Dendritic cell treated with granulocyte-macrophage colony-stimulating factor and Interleukin-4, amounts not matched to agents 40 ng/mL and 50 ng/mL, for 4 days (primary cell): ENCODE results near the gene C19orf85.
"Not testable (repeated sequence)": the region's sequence is repeated elsewhere in the genome, so short reads cannot be mapped to it uniquely, and the experiment has no call there.

Source experiments
- H3K27ac Mint-ChIP-seq: one replicate; pipeline ENCODE4 v1.8.0; 2022; ENCODE audit warnings: mild to moderate bottlenecking, mixed read lengths
- H3K27me3 Mint-ChIP-seq: one replicate; pipeline ENCODE4 v1.8.0; 2022; ENCODE audit warnings: mild to moderate bottlenecking, mixed read lengths
- H3K36me3 Mint-ChIP-seq: one replicate; pipeline ENCODE4 v1.8.0; 2022; ENCODE audit warnings: low read depth, mixed read lengths
- H3K4me1 Mint-ChIP-seq: one replicate; pipeline ENCODE4 v1.8.0; 2022; ENCODE audit warnings: low read depth, mixed read lengths
- H3K4me3 Mint-ChIP-seq: one replicate; pipeline ENCODE4 v1.8.0; 2022; ENCODE audit warnings: mild to moderate bottlenecking, moderate library complexity, mixed read lengths
- H3K9me3 Mint-ChIP-seq: one replicate; pipeline ENCODE4 v1.8.0; 2022; ENCODE audit warnings: mixed read lengths
- intact Hi-C: fragments of 100-400 bp; cut with micrococcal nuclease; formaldehyde crosslinking; loops from one replicate; pipeline ENCODE4 v1.15.0; 2022

The C19orf85 gene

GRCh38 chr19:55451965-55452748, 12.4 kb downstream of the C19orf85 start:
- H3K27ac Mint-ChIP-seq = no peak overlapping the region
- no peak overlapping the region for H3K4me3 Mint-ChIP-seq
- intact Hi-C loops = no loop called here
- H3K36me3 Mint-ChIP-seq = peaks cover 44% of the 10 kb centered on the region
- H3K27me3 Mint-ChIP-seq = peaks cover 39% of the 10 kb centered on the region
- peaks cover 14% of the 10 kb centered on the region for H3K4me1 Mint-ChIP-seq
- no peaks in the 10 kb centered on the region for H3K9me3 Mint-ChIP-seq

GRCh38 chr19:55451163-55451964, 13.2 kb downstream of the C19orf85 start:
- Mint-ChIP-seq H3K4me1 (peaks cover 14% of the 10 kb centered on the region), H3K27ac (no peak overlapping the region), H3K9me3 (no peaks in the 10 kb centered on the region), H3K36me3 (peaks cover 37% of the 10 kb centered on the region), H3K27me3 (peaks cover 41% of the 10 kb centered on the region), H3K4me3 (peak overlapping the region; percentile 45)
- intact Hi-C loops = no loop called here

- H3K9me3 Mint-ChIP-seq = no peaks in the 10 kb centered on the region
- H3K4me1 Mint-ChIP-seq = peaks cover 5% of the 10 kb centered on the region
- H3K27ac Mint-ChIP-seq = no peak overlapping the region
- intact Hi-C loops = no loop called here
- H3K4me3 Mint-ChIP-seq = no peak overlapping the region
- peaks cover 54% of the 10 kb centered on the region for H3K27me3 Mint-ChIP-seq
- H3K36me3 Mint-ChIP-seq = peaks cover 18% of the 10 kb centered on the region
Observed at GRCh38 chr19:55449469-55449868, 15.1 kb downstream of the C19orf85 start.

GRCh38 chr19:55448175-55448490, 16.4 kb downstream of the C19orf85 start:
- H3K4me1 Mint-ChIP-seq, H3K36me3 Mint-ChIP-seq, H3K4me3 Mint-ChIP-seq, intact Hi-C loops, H3K9me3 Mint-ChIP-seq, H3K27ac Mint-ChIP-seq: not testable (repeated sequence)
- H3K27me3 Mint-ChIP-seq = peaks cover 55% of the 10 kb centered on the region

- Mint-ChIP-seq H3K4me3 (no peak overlapping the region), H3K27me3 (peaks cover 55% of the 10 kb centered on the region), H3K4me1 (peaks cover 12% of the 10 kb centered on the region), H3K36me3 (no peaks in the 10 kb centered on the region), H3K9me3 (no peaks in the 10 kb centered on the region), H3K27ac (no peak overlapping the region)
- intact Hi-C loops = no loop called here
Observed at GRCh38 chr19:55447421-55448174, 17.0 kb downstream of the C19orf85 start.

GRCh38 chr19:55446060-55446459, 18.5 kb downstream of the C19orf85 start:
- H3K27ac Mint-ChIP-seq = no peak overlapping the region
- no peak overlapping the region for H3K4me3 Mint-ChIP-seq
- H3K9me3 Mint-ChIP-seq = no peaks in the 10 kb centered on the region
- no peaks in the 10 kb centered on the region for H3K36me3 Mint-ChIP-seq
- peaks cover 56% of the 10 kb centered on the region for H3K27me3 Mint-ChIP-seq
- H3K4me1 Mint-ChIP-seq = peaks cover 17% of the 10 kb centered on the region
- intact Hi-C loops = no loop called here

- intact Hi-C loops = no loop called here
- no peaks in the 10 kb centered on the region for H3K36me3 Mint-ChIP-seq
- H3K4me1 Mint-ChIP-seq = peaks cover 29% of the 10 kb centered on the region
- no peak overlapping the region for H3K4me3 Mint-ChIP-seq
- H3K9me3 Mint-ChIP-seq = no peaks in the 10 kb centered on the region
- H3K27me3 Mint-ChIP-seq = peaks cover 59% of the 10 kb centered on the region
- H3K27ac Mint-ChIP-seq = no peak overlapping the region
Observed at GRCh38 chr19:55444646-55445045, 19.9 kb downstream of the C19orf85 start.

GRCh38 chr19:55443824-55444480, 20.6 kb downstream of the C19orf85 start:
- intact Hi-C loops = no loop called here
- Mint-ChIP-seq H3K9me3 (no peaks in the 10 kb centered on the region), H3K36me3 (no peaks in the 10 kb centered on the region), H3K4me3 (no peak overlapping the region), H3K27me3 (peaks cover 66% of the 10 kb centered on the region), H3K27ac (no peak overlapping the region), H3K4me1 (peaks cover 36% of the 10 kb centered on the region)

- intact Hi-C loops = no loop called here
- Mint-ChIP-seq H3K27ac (no peak within 1 kb of the TSS), H3K4me1 (peaks cover 37% of the 10 kb centered on the region), H3K36me3 (no peaks in the 10 kb centered on the region), H3K9me3 (no peaks in the 10 kb centered on the region), H3K27me3 (peaks cover 73% of the 10 kb centered on the region), H3K4me3 (peak within 1 kb of the TSS; percentile 39)
Observed at GRCh38 chr19:55443045-55443823, 21.3 kb downstream of the C19orf85 start, which contains the start of gene SHISA7. Gene SHISA7, minus strand, starts transcription at chr19:55443300. Its CDS starts 437 bp downstream, at chr19:55442863.

GRCh38 chr19:55442372-55442961, 22.1 kb downstream of the C19orf85 start:
- Mint-ChIP-seq H3K27me3 (peaks cover 79% of the 10 kb centered on the region), H3K4me1 (peaks cover 39% of the 10 kb centered on the region), H3K27ac (no peak overlapping the region), H3K36me3 (no peaks in the 10 kb centered on the region), H3K9me3 (no peaks in the 10 kb centered on the region), H3K4me3 (peak overlapping the region; percentile 39)
- intact Hi-C loops = no loop called here

- no peak overlapping the region for H3K4me3 Mint-ChIP-seq
- H3K36me3 Mint-ChIP-seq = no peaks in the 10 kb centered on the region
- H3K27me3 Mint-ChIP-seq = peaks cover 85% of the 10 kb centered on the region
- intact Hi-C loops = no loop called here
- peak overlapping the region; percentile 66 for H3K27ac Mint-ChIP-seq
- H3K9me3 Mint-ChIP-seq = no peaks in the 10 kb centered on the region
- H3K4me1 Mint-ChIP-seq = peaks cover 42% of the 10 kb centered on the region
Observed at GRCh38 chr19:55441692-55442321, 22.7 kb downstream of the C19orf85 start.

GRCh38 chr19:55441319-55441691, 23.2 kb downstream of the C19orf85 start:
- Mint-ChIP-seq H3K4me1 (peaks cover 42% of the 10 kb centered on the region), H3K27me3 (peaks cover 87% of the 10 kb centered on the region), H3K9me3 (no peaks in the 10 kb centered on the region), H3K27ac (peak overlapping the region; percentile 66), H3K36me3 (no peaks in the 10 kb centered on the region), H3K4me3 (peak overlapping the region; percentile 40)
- intact Hi-C loops = no loop called here
